Vagina (tissue), 2 donors: ENCODE measurements around the gene GCNT4.

Source experiments
- POLR2AphosphoS5 ChIP-seq, 2 donors: sonication (generic); formaldehyde crosslinking; IDR thresholded peaks; one replicate each; pipeline ENCODE4 v1.9.0; 2017; ENCODE audit warnings: antibody characterized with exemption in 2 of 2, mild to moderate bottlenecking in 2 of 2, low read depth in 1 of 2; ENCODE audit not compliant: insufficient read depth in 1 of 2
- TF ChIP-seq, protein P1 (sequence below), 3 experiments: fragments of 450-650 bp in 2 of 3; fragments of 200-600 bp in 1 of 3; sonication (generic) in 1 of 3; IDR thresholded peaks; one replicate each; pipeline ENCODE4 v1.5.1; 2017 to 2019; ENCODE audit warnings: antibody characterized with exemption in 3 of 3, mild to moderate bottlenecking in 2 of 3, moderate library complexity in 2 of 3

DNA sequence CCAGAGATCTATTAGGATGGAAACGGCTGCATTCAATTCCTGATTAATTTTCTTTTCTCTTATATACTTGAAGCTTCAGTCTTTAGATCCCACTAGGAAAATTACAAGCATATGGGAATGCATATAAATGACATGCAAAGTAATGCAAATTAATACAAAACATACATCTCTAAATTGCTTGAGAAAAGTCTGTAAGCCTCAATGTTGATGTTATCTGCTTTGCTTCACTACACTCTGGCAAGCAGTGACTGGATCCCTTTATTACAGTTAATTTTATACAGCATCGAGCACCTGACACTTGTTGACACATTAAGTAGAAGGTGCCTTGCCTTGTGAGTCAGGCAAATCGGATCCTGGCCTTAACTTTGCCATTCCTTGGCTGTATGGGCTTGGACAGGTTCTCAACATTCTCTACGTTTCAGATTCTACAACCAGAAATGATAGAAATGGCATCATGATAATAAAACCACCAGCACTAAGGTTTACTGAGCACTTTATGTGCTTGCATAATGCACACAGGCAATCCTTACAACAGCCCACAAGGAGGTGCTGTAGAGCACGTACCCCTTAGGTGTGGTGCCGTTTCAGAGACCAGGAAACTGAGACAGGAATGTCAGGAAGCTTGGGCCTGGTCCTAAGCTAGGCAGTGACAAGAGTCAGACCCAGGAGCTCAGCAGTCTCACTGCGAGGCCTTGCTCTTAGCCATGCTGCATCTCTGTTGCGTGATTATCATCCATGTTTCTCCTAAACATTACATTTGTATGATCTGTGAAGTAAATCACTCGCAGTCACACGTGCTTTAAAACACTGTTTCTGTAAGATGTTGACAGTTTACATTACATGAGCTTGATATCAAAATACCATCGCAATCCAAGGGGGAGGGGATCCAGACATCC, 2.7 kb downstream of the GCNT4 start:
- peak in 1 of 2 donors; percentile 10 for TF ChIP-seq POLR2AphosphoS5 (IDR thresholded peaks at IDR 0.05; ENCODE audit: insufficient read depth in 1 of 2, low read depth in 1 of 2)
- TF ChIP-seq, protein P1, sequence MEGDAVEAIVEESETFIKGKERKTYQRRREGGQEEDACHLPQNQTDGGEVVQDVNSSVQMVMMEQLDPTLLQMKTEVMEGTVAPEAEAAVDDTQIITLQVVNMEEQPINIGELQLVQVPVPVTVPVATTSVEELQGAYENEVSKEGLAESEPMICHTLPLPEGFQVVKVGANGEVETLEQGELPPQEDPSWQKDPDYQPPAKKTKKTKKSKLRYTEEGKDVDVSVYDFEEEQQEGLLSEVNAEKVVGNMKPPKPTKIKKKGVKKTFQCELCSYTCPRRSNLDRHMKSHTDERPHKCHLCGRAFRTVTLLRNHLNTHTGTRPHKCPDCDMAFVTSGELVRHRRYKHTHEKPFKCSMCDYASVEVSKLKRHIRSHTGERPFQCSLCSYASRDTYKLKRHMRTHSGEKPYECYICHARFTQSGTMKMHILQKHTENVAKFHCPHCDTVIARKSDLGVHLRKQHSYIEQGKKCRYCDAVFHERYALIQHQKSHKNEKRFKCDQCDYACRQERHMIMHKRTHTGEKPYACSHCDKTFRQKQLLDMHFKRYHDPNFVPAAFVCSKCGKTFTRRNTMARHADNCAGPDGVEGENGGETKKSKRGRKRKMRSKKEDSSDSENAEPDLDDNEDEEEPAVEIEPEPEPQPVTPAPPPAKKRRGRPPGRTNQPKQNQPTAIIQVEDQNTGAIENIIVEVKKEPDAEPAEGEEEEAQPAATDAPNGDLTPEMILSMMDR (IDR thresholded peaks at IDR 0.05), result peak; percentile 17 to 44 (median 32)
